Ishikawa (cell line): ENCODE data around the gene STOM.
A peak's percentile ranks its signal among the peaks of the same experiment; 100 is the strongest.

Source experiments
- CEBPB ChIP-seq: IDR thresholded peaks from 2 replicates; pipeline ENCODE4 v1.6.1; 2012
- CREB1 ChIP-seq: IDR thresholded peaks from 2 replicates; pipeline ENCODE4 v1.6.1; 2012; ENCODE audit warnings: low read depth
- EGR1 ChIP-seq: IDR thresholded peaks from 2 replicates; pipeline ENCODE4 v1.6.1; 2012
- EP300 ChIP-seq: IDR thresholded peaks from 2 replicates; pipeline ENCODE4 v1.6.1; 2012; ENCODE audit warnings: borderline replicate concordance
- FOXM1 ChIP-seq: IDR thresholded peaks from 2 replicates; pipeline ENCODE4 v1.6.1; 2012; ENCODE audit warnings: low read depth, borderline replicate concordance
- NFIC ChIP-seq: IDR thresholded peaks from 2 replicates; pipeline ENCODE4 v1.6.1; 2012
- RAD21 ChIP-seq: IDR thresholded peaks from 2 replicates; pipeline ENCODE4 v1.6.1; 2012; ENCODE audit warnings: low read depth
- TAF1 ChIP-seq: IDR thresholded peaks from 2 replicates; pipeline ENCODE4 v1.6.1; 2012; ENCODE audit warnings: low read depth, mild to moderate bottlenecking
- TCF12 ChIP-seq: IDR thresholded peaks from 2 replicates; pipeline ENCODE4 v1.6.1; 2012; ENCODE audit warnings: low read depth
- TEAD4 ChIP-seq: IDR thresholded peaks from 2 replicates; pipeline ENCODE4 v1.6.1; 2012
- YY1 ChIP-seq: IDR thresholded peaks from 2 replicates; pipeline ENCODE4 v1.6.1; 2012; ENCODE audit warnings: low read depth
- ZBTB7A ChIP-seq: IDR thresholded peaks from 2 replicates; pipeline ENCODE4 v1.6.1; 2012; ENCODE audit warnings: low read depth
- TF ChIP-seq, protein P1 (sequence below): IDR thresholded peaks from 2 replicates; pipeline ENCODE4 v1.6.1; 2012; ENCODE audit warnings: low read depth, mild to moderate bottlenecking
- TF ChIP-seq, protein P2 (sequence below): IDR thresholded peaks from 2 replicates; pipeline ENCODE4 v1.6.1; 2012
- TF ChIP-seq, protein P3 (sequence below): IDR thresholded peaks from 2 replicates; pipeline ENCODE4 v1.6.1; 2012

STOM gene

DNA sequence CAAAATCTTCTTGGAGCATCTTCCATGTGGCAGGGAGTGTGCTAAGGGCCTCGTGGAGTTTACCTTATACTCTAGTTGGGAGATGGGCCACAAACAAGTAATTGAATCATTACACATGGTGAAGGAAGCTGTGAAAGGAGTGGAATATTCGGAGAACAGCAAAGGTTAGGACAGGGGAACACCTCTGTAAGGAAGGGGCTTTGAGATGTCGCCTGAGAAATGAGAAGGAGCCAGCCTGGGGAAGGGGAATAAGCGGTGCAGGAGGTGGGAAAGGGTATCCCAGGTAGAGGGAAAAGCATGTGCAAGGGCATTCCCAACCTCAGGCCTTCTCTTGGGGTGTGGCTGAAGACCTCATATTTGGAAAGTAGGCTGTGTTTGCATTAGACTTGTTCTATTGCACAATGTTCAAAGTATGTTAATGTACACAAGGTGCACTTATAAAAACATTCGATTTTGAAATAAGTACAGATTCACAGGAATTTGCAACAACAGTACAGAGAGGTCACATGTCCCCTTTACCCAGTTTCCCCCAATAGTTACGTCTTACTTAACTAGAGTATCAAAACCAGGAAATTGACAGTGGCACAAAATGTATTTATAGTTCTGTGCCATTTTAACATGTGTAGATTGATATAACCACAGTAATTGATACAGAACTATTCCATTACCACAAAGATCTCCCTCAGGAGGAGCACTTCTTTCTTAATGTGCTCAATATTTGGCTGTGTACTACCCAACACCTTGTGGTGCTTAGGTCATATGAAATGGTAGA, 2.4 kb upstream of the STOM start:
- TF ChIP-seq, protein P1, sequence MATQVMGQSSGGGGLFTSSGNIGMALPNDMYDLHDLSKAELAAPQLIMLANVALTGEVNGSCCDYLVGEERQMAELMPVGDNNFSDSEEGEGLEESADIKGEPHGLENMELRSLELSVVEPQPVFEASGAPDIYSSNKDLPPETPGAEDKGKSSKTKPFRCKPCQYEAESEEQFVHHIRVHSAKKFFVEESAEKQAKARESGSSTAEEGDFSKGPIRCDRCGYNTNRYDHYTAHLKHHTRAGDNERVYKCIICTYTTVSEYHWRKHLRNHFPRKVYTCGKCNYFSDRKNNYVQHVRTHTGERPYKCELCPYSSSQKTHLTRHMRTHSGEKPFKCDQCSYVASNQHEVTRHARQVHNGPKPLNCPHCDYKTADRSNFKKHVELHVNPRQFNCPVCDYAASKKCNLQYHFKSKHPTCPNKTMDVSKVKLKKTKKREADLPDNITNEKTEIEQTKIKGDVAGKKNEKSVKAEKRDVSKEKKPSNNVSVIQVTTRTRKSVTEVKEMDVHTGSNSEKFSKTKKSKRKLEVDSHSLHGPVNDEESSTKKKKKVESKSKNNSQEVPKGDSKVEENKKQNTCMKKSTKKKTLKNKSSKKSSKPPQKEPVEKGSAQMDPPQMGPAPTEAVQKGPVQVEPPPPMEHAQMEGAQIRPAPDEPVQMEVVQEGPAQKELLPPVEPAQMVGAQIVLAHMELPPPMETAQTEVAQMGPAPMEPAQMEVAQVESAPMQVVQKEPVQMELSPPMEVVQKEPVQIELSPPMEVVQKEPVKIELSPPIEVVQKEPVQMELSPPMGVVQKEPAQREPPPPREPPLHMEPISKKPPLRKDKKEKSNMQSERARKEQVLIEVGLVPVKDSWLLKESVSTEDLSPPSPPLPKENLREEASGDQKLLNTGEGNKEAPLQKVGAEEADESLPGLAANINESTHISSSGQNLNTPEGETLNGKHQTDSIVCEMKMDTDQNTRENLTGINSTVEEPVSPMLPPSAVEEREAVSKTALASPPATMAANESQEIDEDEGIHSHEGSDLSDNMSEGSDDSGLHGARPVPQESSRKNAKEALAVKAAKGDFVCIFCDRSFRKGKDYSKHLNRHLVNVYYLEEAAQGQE: no peak
- TF ChIP-seq FOXM1 (no peak), CEBPB (0 out of 2 replicates have a peak, but pooled peaks have one; percentile 18), ZBTB7A (no peak)
- TF ChIP-seq, protein P2, sequence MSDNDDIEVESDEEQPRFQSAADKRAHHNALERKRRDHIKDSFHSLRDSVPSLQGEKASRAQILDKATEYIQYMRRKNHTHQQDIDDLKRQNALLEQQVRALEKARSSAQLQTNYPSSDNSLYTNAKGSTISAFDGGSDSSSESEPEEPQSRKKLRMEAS: no peak

DNA sequence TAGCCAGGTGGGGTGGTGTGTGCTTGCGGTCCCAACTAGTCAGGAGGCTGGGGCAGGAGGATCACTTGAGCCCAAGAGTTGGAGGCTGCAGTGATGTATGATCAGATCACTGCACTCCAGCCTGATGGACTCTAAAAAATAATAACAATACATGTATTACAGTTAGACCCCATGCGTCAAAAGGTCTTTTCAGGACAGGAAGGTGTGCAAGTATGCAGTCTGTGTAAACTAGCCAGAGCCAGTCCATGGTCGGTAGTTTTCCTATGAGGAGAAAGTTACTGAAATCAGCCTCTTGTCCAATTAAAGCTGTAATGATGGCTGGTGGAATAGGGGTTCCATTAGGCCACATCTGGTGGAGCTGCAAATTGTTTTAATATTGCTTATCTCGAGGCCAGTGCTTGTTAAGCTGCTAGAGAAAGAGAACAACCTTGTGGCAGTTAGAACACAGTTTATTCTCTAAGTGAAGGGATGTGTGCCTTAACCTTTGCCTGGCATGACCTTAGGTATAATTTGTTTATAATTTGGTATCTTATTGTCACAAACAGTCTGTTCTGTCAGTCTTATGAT, 1.5 kb upstream of the STOM start:
- no peak for TF ChIP-seq ZBTB7A
- TF ChIP-seq, protein P3, sequence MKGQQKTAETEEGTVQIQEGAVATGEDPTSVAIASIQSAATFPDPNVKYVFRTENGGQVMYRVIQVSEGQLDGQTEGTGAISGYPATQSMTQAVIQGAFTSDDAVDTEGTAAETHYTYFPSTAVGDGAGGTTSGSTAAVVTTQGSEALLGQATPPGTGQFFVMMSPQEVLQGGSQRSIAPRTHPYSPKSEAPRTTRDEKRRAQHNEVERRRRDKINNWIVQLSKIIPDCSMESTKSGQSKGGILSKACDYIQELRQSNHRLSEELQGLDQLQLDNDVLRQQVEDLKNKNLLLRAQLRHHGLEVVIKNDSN: no peak
- TF ChIP-seq EGR1: no peak
- TF ChIP-seq YY1: no peak
- TF ChIP-seq CREB1: no peak
- TF ChIP-seq, protein P2: no peak
- no peak for TF ChIP-seq TEAD4
- TF ChIP-seq, protein P1: no peak
- TF ChIP-seq NFIC: no peak
- TF ChIP-seq FOXM1: no peak
- TF ChIP-seq RAD21: no peak
- TF ChIP-seq EP300: no peak
- TF ChIP-seq CEBPB: no peak
- TF ChIP-seq TCF12: no peak

DNA sequence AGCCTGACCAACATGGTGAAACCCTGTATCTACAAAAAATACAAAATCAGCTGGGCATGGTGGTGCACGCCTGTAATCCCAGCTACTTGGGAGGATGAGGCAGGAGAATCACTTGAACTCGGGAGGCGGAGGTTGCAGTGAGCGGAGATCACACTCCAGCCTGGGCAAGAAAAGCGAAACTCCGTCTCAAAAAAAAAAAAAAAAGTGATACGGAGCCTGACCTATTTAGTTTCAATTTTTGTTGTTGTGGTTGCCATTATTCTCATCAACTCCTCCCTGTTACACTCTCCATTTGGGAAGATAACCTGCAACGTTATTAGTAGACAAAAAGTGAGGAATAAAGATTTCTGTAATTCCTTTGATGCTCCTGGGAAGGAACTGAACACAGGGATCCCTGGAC, 1.3 kb downstream of the STOM start:
- TF ChIP-seq, protein P2: no peak
- no peak for TF ChIP-seq TCF12
- no peak for TF ChIP-seq CREB1
- no peak for TF ChIP-seq EP300
- TF ChIP-seq, protein P1: no peak
- no peak for TF ChIP-seq CEBPB
- TF ChIP-seq, protein P3: no peak
- TF ChIP-seq NFIC: no peak
- no peak for TF ChIP-seq YY1
- TF ChIP-seq EGR1: no peak

DNA sequence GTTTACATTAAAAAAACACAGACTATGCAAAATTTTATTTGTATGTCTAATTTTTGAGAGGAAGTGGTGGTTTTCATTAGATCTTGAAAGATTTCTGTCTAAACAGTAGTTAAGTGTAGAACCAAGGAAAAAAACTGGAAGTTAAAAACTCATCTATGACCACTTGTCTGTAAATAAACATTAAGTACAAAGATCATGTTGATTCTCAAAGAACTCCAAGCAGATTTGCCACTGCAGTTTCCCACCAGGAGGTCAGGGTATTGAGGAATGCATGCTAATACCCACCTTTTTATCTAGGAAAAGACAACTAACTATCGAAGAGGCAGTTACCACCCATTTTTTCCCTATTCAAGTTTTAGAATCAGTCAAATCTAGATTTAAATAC, 1.9 kb downstream of the STOM start:
- no peak for TF ChIP-seq EP300
- TF ChIP-seq, protein P1: no peak
- no peak for TF ChIP-seq NFIC
- TF ChIP-seq YY1: no peak
- TF ChIP-seq CEBPB: no peak
- TF ChIP-seq EGR1: no peak
- TF ChIP-seq FOXM1: no peak
- TF ChIP-seq TEAD4: no peak
- TF ChIP-seq ZBTB7A: no peak
- TF ChIP-seq CREB1: no peak
- TF ChIP-seq, protein P3: no peak
- TF ChIP-seq RAD21: no peak
- no peak for TF ChIP-seq TAF1
- TF ChIP-seq, protein P2: no peak
